K562 (cell line): Measurements from ENCODE around the gene AP1G1. TPM values are rescaled to one million over a fixed set of nuclear protein-coding genes. Genes with fewer than 3 reads are reported as not detected.

ENCODE experiments used
- CCAR2 ChIP-seq: fragments of 200-400 bp; formaldehyde crosslinking; IDR thresholded peaks from 2 replicates; pipeline ENCODE4 v1.6.1; 2017; ENCODE audit warnings: mild to moderate bottlenecking, low read depth, low read length
- CEBPB ChIP-seq: fragments of 450-650 bp; IDR thresholded peaks from 2 replicates; pipeline ENCODE4 v1.6.1; 2016; ENCODE audit warnings: missing genetic modification characterization, missing compliant biosample characterization
- CEBPG ChIP-seq, 3 experiments: fragments of 200-800 bp in 1 of 3; sonication (Bioruptor generic) in 1 of 3; sonication (generic) in 1 of 3; formaldehyde crosslinking in 1 of 3; IDR thresholded peaks in 2 of 3; conservative IDR thresholded peaks in 1 of 3; 2 replicates each; pipeline versions ENCODE4 v1.6.1 to v1.8.0; 2016 to 2022; ENCODE audit warnings: missing compliant biosample characterization in 2 of 3, missing genetic modification characterization in 2 of 3, mild to moderate bottlenecking in 1 of 3, missing genetic modification reagents in 1 of 3
- CREB1 ChIP-seq, 2 experiments: sonication (generic) in 1 of 2; formaldehyde crosslinking in 1 of 2; IDR thresholded peaks; 2 replicates each; pipeline versions ENCODE4 v1.6.1 to v1.8.0; 2012 to 2022; ENCODE audit warnings: inconsistent platforms in 1 of 2, mild to moderate bottlenecking in 1 of 2, missing genetic modification reagents in 1 of 2, moderate library complexity in 1 of 2
- CTBP1 ChIP-seq: fragments of 450-650 bp; IDR thresholded peaks from 2 replicates; pipeline ENCODE4 v1.6.1; 2016; ENCODE audit warnings: borderline replicate concordance
- ELF4 ChIP-seq: fragments of 450-650 bp; formaldehyde crosslinking; IDR thresholded peaks from 2 replicates; pipeline ENCODE4 v1.4.0; 2022; ENCODE audit warnings: missing genetic modification characterization
- HMGN3 ChIP-seq: IDR thresholded peaks from 2 replicates; pipeline ENCODE4 v1.6.1; 2011; ENCODE audit warnings: borderline replicate concordance, low read depth, mild to moderate bottlenecking, mixed read lengths, low read length; ENCODE audit not compliant: insufficient read length; ENCODE audit errors: extremely low read depth
- KDM1A ChIP-seq, 2 experiments: fragments of 450-650 bp; IDR thresholded peaks; 2 replicates each; pipeline ENCODE4 v1.6.1; 2016; ENCODE audit warnings: mild to moderate bottlenecking in 2 of 2
- KDM5B ChIP-seq: fragments of 200-600 bp; sonication (generic); IDR thresholded peaks from 2 replicates; pipeline ENCODE4 v1.6.1; 2012; ENCODE audit warnings: low read depth, mild to moderate bottlenecking, moderate library complexity, low read length, control low read depth, inconsistent platforms; ENCODE audit not compliant: insufficient replicate concordance
- MTA3 ChIP-seq: fragments of 450-650 bp; formaldehyde crosslinking; IDR thresholded peaks from 2 replicates; pipeline ENCODE4 v1.6.1; 2017; ENCODE audit warnings: mild to moderate bottlenecking, borderline replicate concordance
- NCOA2 ChIP-seq, 2 experiments: fragments of 450-650 bp; IDR thresholded peaks; 2 replicates each; pipeline ENCODE4 v1.6.1; 2018; ENCODE audit warnings: mild to moderate bottlenecking in 2 of 2, moderate library complexity in 1 of 2; ENCODE audit not compliant: partially characterized antibody in 2 of 2
- NCOA6 ChIP-seq: fragments of 450-650 bp; IDR thresholded peaks from 2 replicates; pipeline ENCODE4 v1.6.1; 2017; ENCODE audit warnings: mild to moderate bottlenecking
- NKRF ChIP-seq: fragments of 450-650 bp; IDR thresholded peaks from 2 replicates; pipeline ENCODE4 v1.6.1; 2016; ENCODE audit warnings: borderline replicate concordance
- NRF1 ChIP-seq, 2 experiments: fragments of 450-650 bp; IDR thresholded peaks in 1 of 2; conservative IDR thresholded peaks in 1 of 2; 2 replicates each; pipeline ENCODE4 v1.6.1; 2014; ENCODE audit warnings: mild to moderate bottlenecking in 2 of 2
- PHF21A ChIP-seq: fragments of 450-650 bp; IDR thresholded peaks from 2 replicates; pipeline ENCODE4 v1.6.1; 2017; ENCODE audit warnings: low read depth, borderline replicate concordance
- POLR2G ChIP-seq: fragments of 200-400 bp; formaldehyde crosslinking; IDR thresholded peaks from 2 replicates; pipeline ENCODE4 v1.6.1; 2017; ENCODE audit warnings: low read depth, mild to moderate bottlenecking, antibody characterized with exemption, low read length, moderate library complexity
- POLR3G ChIP-seq: IDR thresholded peaks from 2 replicates; pipeline ENCODE4 v1.6.1; 2011; ENCODE audit not compliant: insufficient read length, insufficient replicate concordance; ENCODE audit errors: extremely low read depth
- RBFOX2 ChIP-seq: fragments of 200-400 bp; formaldehyde crosslinking; IDR thresholded peaks from 2 replicates; pipeline ENCODE4 v1.6.1; 2017; ENCODE audit warnings: low read depth, mild to moderate bottlenecking, low read length, moderate library complexity
- SMARCA4 ChIP-seq: fragments of 450-650 bp; IDR thresholded peaks from 2 replicates; pipeline ENCODE4 v1.6.1; 2016
- SMARCE1 ChIP-seq: fragments of 450-650 bp; IDR thresholded peaks from 2 replicates; pipeline ENCODE4 v1.7.1; 2016; ENCODE audit warnings: mild to moderate bottlenecking
- TAF9B ChIP-seq: fragments of 450-650 bp; IDR thresholded peaks from 2 replicates; pipeline ENCODE4 v1.6.1; 2018; ENCODE audit warnings: mild to moderate bottlenecking; ENCODE audit not compliant: partially characterized antibody
- ZEB2 ChIP-seq: fragments of 450-650 bp; IDR thresholded peaks from 2 replicates; pipeline ENCODE4 v1.6.1; 2016
- ZFPM2 ChIP-seq: fragments of 250-450 bp; sonication (Bioruptor Pico); IDR thresholded peaks from 2 replicates; pipeline ENCODE4 v1.5.1; 2022; ENCODE audit warnings: mild to moderate bottlenecking
- polyA plus RNA-seq, 8 experiments: library from polyadenylated mRNA; depleted of rRNA in 4 of 8; stranded (reverse) in 5 of 8; unstranded in 3 of 8; fragments of >200 nt; fragmentation: Nextera tagmentation in 2 of 8; fragmentation: Illumina TruSeq in 1 of 8; extraction: Ambion mirVana in 2 of 8; extraction: Trizol in 1 of 8; gene quantifications; 2 replicates each; pipeline versions ENCODE4 v1.2.1 to v1.2.3, GENCODE V29; 2011 to 2014; ENCODE audit warnings: inconsistent platforms in 1 of 8, missing spikeins in 1 of 8
- total RNA-seq, 7 experiments: library from RNA; depleted of rRNA in 6 of 7; stranded (reverse); fragments of >200 nt in 6 of 7; fragmentation: Illumina TruSeq in 2 of 7; extraction: Trizol in 2 of 7; gene quantifications; 2 replicates each; pipeline versions ENCODE4 v1.2.1 to v1.2.3, GENCODE V29; 2011 to 2021; ENCODE audit warnings: low replicate concordance in 1 of 7
- TF ChIP-seq, protein P1 (sequence below), 2 experiments: fragments of 450-650 bp; IDR thresholded peaks; 2 replicates each; pipeline ENCODE4 v1.6.1; 2016

The AP1G1 gene
- total and polyA plus RNA-seq, 9 of the 15 experiments (the other 6 are each of a cell fraction or from before 2014, with no cell fraction given): 7.0 to 59.2 (median 42.0) TPM

DNA sequence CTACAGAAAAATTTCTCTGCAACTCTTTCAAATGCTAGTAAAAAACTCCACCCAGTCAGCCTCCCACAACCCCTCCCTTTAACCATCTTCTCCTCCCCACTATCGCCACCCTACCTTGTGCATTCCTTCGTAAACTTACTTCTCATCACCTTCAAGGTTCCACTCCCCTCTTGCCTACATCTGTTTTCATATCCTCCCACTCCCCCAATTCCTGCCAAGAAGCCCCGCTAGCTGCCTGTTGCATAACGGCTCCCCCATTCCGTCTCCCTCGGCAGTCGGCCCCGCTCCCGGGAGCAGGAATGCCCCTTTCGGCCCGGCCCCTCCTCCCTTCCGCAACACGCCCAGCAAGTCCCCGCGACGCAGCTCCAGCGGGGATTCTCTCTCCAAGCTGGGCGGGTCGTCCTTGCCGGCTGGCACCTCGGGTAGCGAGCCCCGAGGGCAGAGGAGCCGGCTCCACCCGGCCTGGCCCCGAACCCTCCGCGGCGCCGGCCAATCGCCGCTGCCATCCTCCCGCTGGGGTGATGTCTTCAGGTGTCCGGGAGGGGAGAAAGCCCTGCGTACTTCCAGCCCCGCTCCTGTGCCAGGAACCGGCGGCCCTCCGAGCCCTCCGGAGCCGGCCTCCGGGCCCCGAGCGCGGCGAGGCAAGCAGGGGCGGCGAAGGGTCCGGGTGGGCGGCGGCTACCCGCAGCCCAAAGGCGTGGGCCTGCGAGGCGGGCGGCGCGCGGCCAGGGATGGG lies 85.7 kb downstream of the AP1G1 start (continued):
- TF ChIP-seq SMARCE1 (0 out of 2 replicates have a peak, but pooled peaks have one; percentile 43), KDM1A (IDR thresholded peaks at IDR 0.05) (0 out of 4 replicates have a peak, but pooled peaks of 1 of the 2 experiments have one; percentile 9), RBFOX2 (peak; percentile 23; the same call in 1 of the 2 replicates), CREB1 (IDR thresholded peaks at IDR 0.05) (no peak), CREB1 (CRISPR knock-in tag; IDR thresholded peaks at IDR 0.05) (no peak), NCOA2 (IDR thresholded peaks at IDR 0.05; ENCODE audit: partially characterized antibody in 2 of 2) (no peak), ZEB2 (peak; percentile 85), TAF9B (no peak), MTA3 (0 out of 2 replicates have a peak, but pooled peaks have one; percentile 32), KDM5B (peak; percentile 52), NKRF (peak; percentile 63), NRF1 (conservative IDR thresholded peaks at IDR 0.05 in 1 of 2, IDR thresholded peaks at IDR 0.05 in 1 of 2) (0 out of 4 replicates have a peak, but pooled peaks of 1 of the 2 experiments have one; percentile 16), NCOA6 (no peak), ELF4 (CRISPR knock-in tag) (0 out of 2 replicates have a peak, but pooled peaks have one; percentile 14), POLR3G (no peak), CEBPB (tag) (peak; percentile 57), POLR2G (no peak), CEBPG (CRISPR knock-in tag; IDR thresholded peaks at IDR 0.05) (no peak), CEBPG (tag; conservative IDR thresholded peaks at IDR 0.05 in 1 of 2, IDR thresholded peaks at IDR 0.05 in 1 of 2) (peak in 1 of 2 experiments; percentile 37; a peak in 1 of 4 replicates), PHF21A (0 out of 2 replicates have a peak, but pooled peaks have one; percentile 25), ZFPM2 (CRISPR knock-in tag) (no peak), CTBP1 (peak; percentile 69; the same call in 1 of the 2 replicates), SMARCA4 (0 out of 2 replicates have a peak, but pooled peaks have one; percentile 40), HMGN3 (peak; percentile 36), CCAR2 (no peak)
- TF ChIP-seq, protein P1, sequence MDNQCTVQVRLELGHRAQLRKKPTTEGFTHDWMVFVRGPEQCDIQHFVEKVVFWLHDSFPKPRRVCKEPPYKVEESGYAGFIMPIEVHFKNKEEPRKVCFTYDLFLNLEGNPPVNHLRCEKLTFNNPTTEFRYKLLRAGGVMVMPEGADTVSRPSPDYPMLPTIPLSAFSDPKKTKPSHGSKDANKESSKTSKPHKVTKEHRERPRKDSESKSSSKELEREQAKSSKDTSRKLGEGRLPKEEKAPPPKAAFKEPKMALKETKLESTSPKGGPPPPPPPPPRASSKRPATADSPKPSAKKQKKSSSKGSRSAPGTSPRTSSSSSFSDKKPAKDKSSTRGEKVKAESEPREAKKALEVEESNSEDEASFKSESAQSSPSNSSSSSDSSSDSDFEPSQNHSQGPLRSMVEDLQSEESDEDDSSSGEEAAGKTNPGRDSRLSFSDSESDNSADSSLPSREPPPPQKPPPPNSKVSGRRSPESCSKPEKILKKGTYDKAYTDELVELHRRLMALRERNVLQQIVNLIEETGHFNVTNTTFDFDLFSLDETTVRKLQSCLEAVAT (IDR thresholded peaks at IDR 0.05): 0 out of 4 replicates have a peak, but pooled peaks of 1 of the 2 experiments have one; percentile 32
